ENCODE results near the gene REN. TPM values are rescaled to one million over a fixed set of nuclear protein-coding genes. Genes with fewer than 3 reads are reported as not detected.
A peak's percentile ranks its signal among the peaks of the same experiment; 100 is the strongest.

Gene REN
- total RNA-seq (not detected), polyA plus RNA-seq (not detected), total RNA-seq (not detected)

- POLR2A ChIA-PET: no interaction called here
- peaks cover 0 to 15% (median 0%) of the 10 kb centered on the region in 5 donors for H3K36me3 Mint-ChIP-seq
- no peak within 1 kb of the TSS for H3K4me3 ChIP-seq (ENCODE audit: low read length)
- no peaks in the 10 kb centered on the region for H3K27me3 ChIP-seq (ENCODE audit: control insufficient read depth in 2 of 2, insufficient read depth in 2 of 2, low read length in 2 of 2)
- no peak for DNase-seq
- no peak within 1 kb of the TSS for H3K27ac ChIP-seq (ENCODE audit: low read depth, low read length)
- no peaks in the 10 kb centered on the region for H3K36me3 ChIP-seq (ENCODE audit: control insufficient read depth in 2 of 3, insufficient read depth in 3 of 3, low read length in 3 of 3)
- H3K4me3 Mint-ChIP-seq: no peak within 1 kb of the TSS
- H3K27me3 Mint-ChIP-seq: peaks cover 0 to 11% (median 9%) of the 10 kb centered on the region in 5 donors
- H3K9me3 Mint-ChIP-seq: peaks cover 0 to 42% (median 26%) of the 10 kb centered on the region in 11 donors
- CTCF ChIA-PET: interaction anchor here (0.6 to 5.4 kb wide), 5 partner anchors 9 to 1048 kb away, joined by 3 to 46 read pairs (median 5); no protein-coding TSS in a partner anchor
- H3K27ac Mint-ChIP-seq: no peak within 1 kb of the TSS
- H3K4me1 ChIP-seq (ENCODE audit: control insufficient read depth in 2 of 2, insufficient read depth in 2 of 2, low read length in 2 of 2): no peaks in the 10 kb centered on the region
- peaks cover 5 to 33% (median 6%) of the 10 kb centered on the region in 3 experiments for H3K9me3 ChIP-seq (ENCODE audit: control insufficient read depth in 2 of 3, low read length in 3 of 3)
- intact Hi-C loops (cut with micrococcal nuclease): no loop called here
- H3K4me1 Mint-ChIP-seq: no peaks in the 10 kb centered on the region
- no peak for ATAC-seq
These were observed at the start of gene REN for GRCh38 chr1:204166219-204166618. Gene REN, minus strand, starts transcription at chr1:204166337. Its CDS starts 44 bp downstream, at chr1:204166293.

GRCh38 chr1:204213668-204214662, 47.8 kb upstream of the REN start, which contains the start of gene GOLT1A:
Gene GOLT1A, minus strand, starts transcription at chr1:204213988. Its CDS starts 82 bp downstream, at chr1:204213906.
- POLR2A ChIA-PET: no interaction called here
- Histone ChIP-seq H3K9me3 (ENCODE audit: control insufficient read depth in 2 of 3, low read length in 3 of 3) (no peaks in the 10 kb centered on the region), H3K36me3 (ENCODE audit: control insufficient read depth in 2 of 3, insufficient read depth in 3 of 3, low read length in 3 of 3) (no peaks in the 10 kb centered on the region), H3K4me3 (ENCODE audit: low read length) (peak within 1 kb of the TSS; percentile 52), H3K4me1 (ENCODE audit: control insufficient read depth in 2 of 2, insufficient read depth in 2 of 2, low read length in 2 of 2) (peaks cover 0 to 12% of the 10 kb centered on the region in 2 donors), H3K27me3 (ENCODE audit: control insufficient read depth in 2 of 2, insufficient read depth in 2 of 2, low read length in 2 of 2) (no peaks in the 10 kb centered on the region), H3K27ac (ENCODE audit: low read depth, low read length) (no peak within 1 kb of the TSS)
- H3K4me3 Mint-ChIP-seq: peak within 1 kb of the TSS; percentile 53 to 80 (median 74)
- H3K27me3 Mint-ChIP-seq: peaks cover 0 to 9% (median 0%) of the 10 kb centered on the region in 5 donors
- peak within 1 kb of the TSS in 3 of 9 donors; percentile 0 to 25 (median 24) for H3K27ac Mint-ChIP-seq
- intact Hi-C loops (cut with micrococcal nuclease): loop anchor here (1.0 to 2.0 kb wide), 2 partner anchors 149 kb away; no protein-coding TSS in a partner anchor
- CTCF ChIA-PET: interaction anchor here (0.5 to 1.5 kb wide), 3 partner anchors 148 to 433 kb away, joined by 3 to 4 read pairs (median 3); no protein-coding TSS in a partner anchor
- DNase-seq: peak; percentile 19 to 56 (median 49)
- no peaks in the 10 kb centered on the region for H3K36me3 Mint-ChIP-seq
- peaks cover 0 to 2% (median 0%) of the 10 kb centered on the region in 11 donors for H3K9me3 Mint-ChIP-seq
- H3K4me1 Mint-ChIP-seq: peaks cover 0 to 12% (median 6%) of the 10 kb centered on the region in 7 donors
- peak; percentile 81 for ATAC-seq

- no peak overlapping the region for H3K27ac ChIP-seq (ENCODE audit: low read depth, low read length)
- intact Hi-C loops (cut with micrococcal nuclease): no loop called here
- ChIA-PET POLR2A (no interaction called here), CTCF (no interaction called here)
- no peak overlapping the region for H3K4me3 ChIP-seq (ENCODE audit: low read length)
- Mint-ChIP-seq H3K9me3 (peaks cover 0 to 2% (median 0%) of the 10 kb centered on the region in 11 donors), H3K27ac (no peak overlapping the region), H3K4me1 (peaks cover 0 to 9% (median 6%) of the 10 kb centered on the region in 7 donors), H3K36me3 (no peaks in the 10 kb centered on the region), H3K4me3 (no peak overlapping the region), H3K27me3 (peaks cover 0 to 10% (median 1%) of the 10 kb centered on the region in 5 donors)
- DNase-seq: no peak
- no peak for ATAC-seq
- H3K27me3 ChIP-seq (ENCODE audit: control insufficient read depth in 2 of 2, insufficient read depth in 2 of 2, low read length in 2 of 2): no peaks in the 10 kb centered on the region
- peaks cover 0 to 12% of the 10 kb centered on the region in 2 donors for H3K4me1 ChIP-seq (ENCODE audit: control insufficient read depth in 2 of 2, insufficient read depth in 2 of 2, low read length in 2 of 2)
- H3K9me3 ChIP-seq (ENCODE audit: control insufficient read depth in 2 of 3, low read length in 3 of 3): no peaks in the 10 kb centered on the region
- H3K36me3 ChIP-seq (ENCODE audit: control insufficient read depth in 2 of 3, insufficient read depth in 3 of 3, low read length in 3 of 3): no peaks in the 10 kb centered on the region
These were observed 46.6 kb upstream of the REN start for GRCh38 chr1:204212715-204213114.

GRCh38 chr1:204211046-204211445, 44.9 kb upstream of the REN start:
- Mint-ChIP-seq H3K4me1 (peaks cover 0 to 15% (median 11%) of the 10 kb centered on the region in 7 donors), H3K27me3 (peaks cover 8 to 20% (median 9%) of the 10 kb centered on the region in 5 donors), H3K27ac (no peak overlapping the region), H3K4me3 (no peak overlapping the region), H3K9me3 (peaks cover 0 to 2% (median 0%) of the 10 kb centered on the region in 11 donors), H3K36me3 (no peaks in the 10 kb centered on the region)
- intact Hi-C loops (cut with micrococcal nuclease): no loop called here
- H3K4me3 ChIP-seq (ENCODE audit: low read length): no peak overlapping the region
- H3K36me3 ChIP-seq (ENCODE audit: control insufficient read depth in 2 of 3, insufficient read depth in 3 of 3, low read length in 3 of 3): no peaks in the 10 kb centered on the region
- peaks cover 0 to 12% of the 10 kb centered on the region in 2 donors for H3K4me1 ChIP-seq (ENCODE audit: control insufficient read depth in 2 of 2, insufficient read depth in 2 of 2, low read length in 2 of 2)
- ATAC-seq (no peak), DNase-seq (no peak)
- ChIA-PET POLR2A (no interaction called here), CTCF (no interaction called here)
- H3K9me3 ChIP-seq (ENCODE audit: control insufficient read depth in 2 of 3, low read length in 3 of 3): no peaks in the 10 kb centered on the region
- no peaks in the 10 kb centered on the region for H3K27me3 ChIP-seq (ENCODE audit: control insufficient read depth in 2 of 2, insufficient read depth in 2 of 2, low read length in 2 of 2)
- H3K27ac ChIP-seq (ENCODE audit: low read depth, low read length): no peak overlapping the region

GRCh38 chr1:204207136-204207616, 41.0 kb upstream of the REN start:
- Histone ChIP-seq H3K27me3 (ENCODE audit: control insufficient read depth in 2 of 2, insufficient read depth in 2 of 2, low read length in 2 of 2) (no peaks in the 10 kb centered on the region), H3K9me3 (ENCODE audit: control insufficient read depth in 2 of 3, low read length in 3 of 3) (no peaks in the 10 kb centered on the region), H3K36me3 (ENCODE audit: control insufficient read depth in 2 of 3, insufficient read depth in 3 of 3, low read length in 3 of 3) (no peaks in the 10 kb centered on the region), H3K4me1 (ENCODE audit: control insufficient read depth in 2 of 2, insufficient read depth in 2 of 2, low read length in 2 of 2) (peaks cover 0 to 4% of the 10 kb centered on the region in 2 donors), H3K4me3 (ENCODE audit: low read length) (no peak overlapping the region), H3K27ac (ENCODE audit: low read depth, low read length) (no peak overlapping the region)
- CTCF ChIA-PET: interaction anchor here (0.7 to 1.9 kb wide), 13 partner anchors 9 to 989 kb away, joined by 3 to 9 read pairs (median 3); no protein-coding TSS in a partner anchor
- no peaks in the 10 kb centered on the region for H3K9me3 Mint-ChIP-seq
- peak overlapping the region in 1 of 10 donors; percentile 45 for H3K4me3 Mint-ChIP-seq
- POLR2A ChIA-PET: no interaction called here
- intact Hi-C loops (cut with micrococcal nuclease): loop anchor here (1.0 to 2.0 kb wide), 4 partner anchors 45 to 346 kb away; partner anchors contain the start of gene SNRPE (in 2 of the 2)
- H3K36me3 Mint-ChIP-seq: no peaks in the 10 kb centered on the region
- ATAC-seq: peak; percentile 93
- peaks cover 25 to 40% (median 33%) of the 10 kb centered on the region in 5 donors for H3K27me3 Mint-ChIP-seq
- peak; percentile 38 to 81 (median 64) for DNase-seq
- H3K4me1 Mint-ChIP-seq: peaks cover 3 to 19% (median 15%) of the 10 kb centered on the region in 7 donors
- no peak overlapping the region for H3K27ac Mint-ChIP-seq

GRCh38 chr1:204206121-204206520, 40.0 kb upstream of the REN start:
- H3K4me1 Mint-ChIP-seq: peaks cover 3 to 19% (median 15%) of the 10 kb centered on the region in 7 donors
- intact Hi-C loops (cut with micrococcal nuclease): loop anchor here in 1 of 2 donors (2.0 kb wide), 1 partner anchor 157 kb away; no protein-coding TSS in a partner anchor

More at GRCh38 chr1:204206121-204206520, 40.0 kb upstream of the REN start:
- ChIA-PET CTCF (interaction anchor here (1.5 to 1.9 kb wide), 2 partner anchors 10 to 41 kb away, joined by 3 to 9 read pairs; no protein-coding TSS in a partner anchor), POLR2A (no interaction called here)
- no peaks in the 10 kb centered on the region for H3K9me3 ChIP-seq (ENCODE audit: control insufficient read depth in 2 of 3, low read length in 3 of 3)
- no peak overlapping the region for H3K27ac ChIP-seq (ENCODE audit: low read depth, low read length)
- Mint-ChIP-seq H3K27ac (no peak overlapping the region), H3K36me3 (no peaks in the 10 kb centered on the region), H3K27me3 (peaks cover 25 to 41% (median 33%) of the 10 kb centered on the region in 5 donors), H3K4me3 (no peak overlapping the region), H3K9me3 (no peaks in the 10 kb centered on the region)
- DNase-seq (no peak), ATAC-seq (no peak)
- H3K27me3 ChIP-seq (ENCODE audit: control insufficient read depth in 2 of 2, insufficient read depth in 2 of 2, low read length in 2 of 2): no peaks in the 10 kb centered on the region
- H3K4me1 ChIP-seq (ENCODE audit: control insufficient read depth in 2 of 2, insufficient read depth in 2 of 2, low read length in 2 of 2): peaks cover 0 to 4% of the 10 kb centered on the region in 2 donors
- H3K36me3 ChIP-seq (ENCODE audit: control insufficient read depth in 2 of 3, insufficient read depth in 3 of 3, low read length in 3 of 3): no peaks in the 10 kb centered on the region
- H3K4me3 ChIP-seq (ENCODE audit: low read length): no peak overlapping the region
